GM21723 (cell line): Measurements from ENCODE around the gene TTC34.

Experiments used
- ATAC-seq: cut with Tn5 transposase; IDR thresholded peaks from one replicate; pipeline ENCODE4 v1.9.1; 2021; ENCODE audit warnings: mild to moderate bottlenecking, moderate library complexity; ENCODE audit not compliant: unreplicated experiment

Gene TTC34

GRCh38 chr1:2594001-2594640 lies 207.4 kb downstream of the TTC34 start:
- ATAC-seq = no peak

DNA sequence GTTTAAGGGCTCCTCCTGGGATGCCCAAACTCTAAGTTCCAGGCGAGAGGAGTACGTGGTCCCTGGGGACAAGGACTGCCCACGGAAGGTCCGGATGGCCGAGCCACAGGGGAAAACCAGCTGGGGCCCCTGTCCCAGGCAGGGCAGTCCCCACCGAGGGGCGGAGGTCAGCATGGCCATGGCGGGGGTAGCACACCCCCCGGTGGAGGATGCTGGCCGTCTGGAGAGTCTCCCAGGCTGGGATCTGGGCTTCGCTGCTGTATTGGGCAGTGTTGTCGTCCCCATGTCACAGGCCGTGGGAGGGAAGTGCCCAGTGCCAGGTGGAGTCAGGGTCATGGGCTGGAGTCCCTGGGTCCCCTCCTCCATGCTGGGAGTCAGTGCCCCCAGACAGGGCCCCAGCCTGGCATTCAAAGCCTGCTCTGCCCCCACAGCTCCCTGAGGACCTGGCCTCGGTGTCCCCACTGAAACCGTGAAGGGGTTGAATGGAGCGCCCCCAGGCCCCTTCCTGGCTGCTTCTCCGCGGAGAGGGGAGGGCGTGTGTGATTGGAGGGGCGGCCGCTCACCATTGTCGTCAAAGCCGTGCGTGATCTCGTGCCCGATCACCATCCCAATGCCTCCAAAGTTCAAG lies 208.1 kb downstream of the TTC34 start:
- ATAC-seq = no peak

DNA sequence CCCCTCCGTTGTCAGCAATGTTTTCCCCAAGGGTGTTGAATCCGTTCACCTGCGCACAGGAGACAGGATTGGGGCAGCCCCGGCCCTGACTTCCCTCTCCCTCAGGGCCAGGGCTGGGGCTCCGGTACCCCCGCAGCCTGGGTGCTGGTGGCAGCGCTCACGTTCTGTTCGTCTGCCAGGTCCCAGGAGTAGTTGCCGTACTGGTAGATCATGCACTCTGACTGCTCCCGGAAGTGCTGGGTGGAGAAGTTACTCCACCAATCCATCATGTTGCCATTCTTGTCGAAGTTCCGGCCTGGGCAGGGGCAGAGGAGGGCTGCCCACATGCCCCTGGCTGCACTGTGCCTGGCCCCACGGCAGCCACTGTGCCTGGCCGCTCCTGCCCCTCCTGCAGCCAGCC lies 208.8 kb downstream of the TTC34 start:
- ATAC-seq = no peak

- no peak for ATAC-seq
Measured at GRCh38 chr1:2591581-2592261, 209.8 kb downstream of the TTC34 start.

- ATAC-seq = no peak
Measured at GRCh38 chr1:2591233-2591580, 210.3 kb downstream of the TTC34 start.

GRCh38 chr1:2590233-2591141 lies 211.0 kb downstream of the TTC34 start:
- no peak for ATAC-seq

DNA sequence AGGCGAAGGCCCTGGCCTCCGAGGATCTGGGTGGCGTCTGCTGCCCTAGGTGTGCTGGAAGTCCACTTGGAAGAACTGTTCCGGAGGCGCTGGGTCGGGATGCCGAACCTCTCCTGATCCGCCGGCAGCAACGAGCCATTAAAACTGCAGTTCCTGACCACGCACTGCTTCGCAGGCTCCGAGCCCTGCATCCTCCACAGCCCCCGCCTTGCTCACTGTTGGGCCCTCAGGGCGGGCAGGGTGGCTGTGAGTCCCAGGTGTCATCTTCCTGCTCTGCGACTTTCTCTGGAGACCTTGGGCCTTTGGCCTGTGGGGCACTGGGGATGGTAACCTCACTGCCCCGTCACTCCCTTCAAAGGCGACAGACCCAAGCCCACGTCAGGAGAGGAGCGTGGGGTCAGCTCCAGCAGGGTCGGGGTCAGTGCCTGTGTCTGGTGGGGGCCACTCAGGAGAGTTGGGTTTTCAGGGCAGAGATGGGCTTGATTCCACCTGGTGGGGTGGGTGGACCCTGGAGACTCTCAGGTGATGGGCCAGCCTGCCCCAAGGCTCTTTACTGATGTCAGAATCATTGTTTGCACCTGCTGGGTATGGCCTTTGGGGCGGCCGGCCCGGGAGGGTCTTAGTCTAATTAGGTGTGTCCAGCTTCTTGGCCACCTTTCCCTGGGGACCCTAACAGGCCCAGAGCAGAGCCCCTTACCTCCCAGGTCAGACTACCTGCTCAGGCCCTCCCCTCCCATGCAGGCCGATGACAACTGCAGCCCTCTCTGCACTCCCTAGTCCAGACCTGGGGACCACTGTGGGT lies 211.9 kb downstream of the TTC34 start:
- no peak for ATAC-seq

GRCh38 chr1:2588661-2589430 lies 212.6 kb downstream of the TTC34 start:
- ATAC-seq = no peak

- ATAC-seq = no peak
Measured at GRCh38 chr1:2587860-2588571, 213.5 kb downstream of the TTC34 start.

DNA sequence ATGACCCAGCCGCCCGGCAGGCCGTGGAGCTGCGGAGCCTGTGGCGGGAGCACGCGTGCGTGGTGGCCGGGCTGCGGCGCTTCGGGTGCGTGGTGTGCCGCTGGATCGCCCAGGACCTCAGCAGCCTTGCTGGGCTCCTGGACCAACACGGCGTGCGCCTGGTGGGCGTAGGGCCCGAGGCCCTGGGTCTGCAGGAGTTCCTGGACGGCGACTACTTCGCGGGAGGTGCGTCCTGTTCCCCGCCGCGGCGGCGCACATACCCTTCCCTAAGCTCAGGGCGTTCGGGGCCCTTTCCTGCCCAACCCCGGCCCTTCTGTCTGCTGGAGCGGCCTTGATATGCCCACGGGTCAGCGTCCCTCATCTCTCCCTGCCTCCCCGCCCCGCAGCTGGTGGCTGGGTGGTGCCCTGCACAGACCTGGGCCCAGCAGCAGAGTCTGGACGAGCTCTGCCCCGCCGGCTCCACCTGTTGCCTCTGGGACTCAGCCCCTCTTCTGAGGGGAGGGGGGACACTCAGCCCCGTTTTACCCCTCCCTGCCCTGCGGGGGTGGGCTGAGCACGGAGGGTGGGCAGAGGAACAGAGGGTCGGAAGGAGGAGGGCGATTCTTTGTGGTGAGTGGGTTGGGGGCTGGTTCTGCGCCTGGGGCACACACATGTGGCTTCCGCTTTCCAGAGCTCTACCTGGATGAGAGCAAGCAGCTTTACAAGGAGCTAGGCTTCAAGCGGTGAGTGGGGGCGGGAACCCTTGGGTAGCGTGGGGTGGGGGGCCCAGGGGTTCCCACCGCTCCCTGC lies 214.2 kb downstream of the TTC34 start:
- no peak for ATAC-seq

DNA sequence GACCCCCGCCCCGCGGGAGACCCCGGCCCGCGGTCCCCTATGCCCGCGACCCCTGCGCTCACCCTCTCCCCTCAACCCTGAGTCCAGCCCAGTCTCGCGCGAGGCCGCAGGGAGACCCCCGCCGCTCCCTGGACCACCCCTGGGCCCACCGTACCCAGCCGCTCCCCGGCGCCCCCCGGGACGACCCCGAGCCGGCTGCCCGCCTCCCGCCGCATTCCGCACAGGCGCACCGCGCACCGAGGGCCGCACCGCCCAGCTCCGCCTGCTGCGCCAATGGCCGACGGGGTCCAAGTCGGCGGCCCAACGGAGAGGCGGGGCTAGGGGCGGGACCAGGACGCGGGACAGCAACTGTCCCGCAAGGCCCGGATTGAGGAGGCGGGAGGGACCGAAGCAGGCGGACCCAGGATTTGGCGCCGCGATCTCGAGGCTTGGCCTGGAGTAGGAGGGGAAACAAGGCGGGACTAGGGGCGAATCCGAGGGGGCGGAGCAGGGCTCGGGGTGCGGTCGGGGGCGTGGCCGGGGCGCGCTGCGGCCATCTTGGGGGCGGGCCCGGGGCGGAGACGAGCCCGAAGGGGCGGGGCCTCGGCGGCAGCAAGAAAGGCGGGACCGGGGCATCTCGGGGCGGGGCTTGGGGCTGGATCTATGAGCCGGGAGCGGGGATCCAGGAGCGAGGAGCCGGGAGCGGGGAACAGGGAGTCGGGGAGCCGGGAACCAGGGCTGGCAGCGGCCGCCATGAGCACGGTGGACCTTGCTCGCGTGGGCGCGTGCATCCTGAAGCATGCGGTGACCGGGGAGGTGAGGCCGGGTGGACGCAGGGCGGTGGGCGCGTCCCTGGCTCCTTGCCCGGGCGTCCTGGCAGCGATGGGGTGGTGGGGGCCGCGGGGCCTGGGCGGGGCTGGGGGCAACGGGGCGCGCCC lies 215.1 kb downstream of the TTC34 start, which contains the start of gene PRXL2B:
PRXL2B (plus strand) TSS at position 624 of the 917 bp plus-strand sequence; CDS start at position 733, 109 bp downstream.
- peak; percentile 59 for ATAC-seq
